Activated B cell treated with CpG ODN at 0.5 μM for 24 hours (primary cell): ENCODE measurements around the gene RBMS3. TPM values are rescaled to one million over a fixed set of nuclear protein-coding genes. Genes with fewer than 3 reads are reported as not detected.

Experiments used
- ATAC-seq: fragments of 200-7000 bp; cut with Tn5 transposase; one replicate; pipeline ENCODE4 v1.10.0; 2021; ENCODE audit warnings: low read depth, mild to moderate bottlenecking, moderate library complexity
- CTCF ChIA-PET: fragments of 350-600 bp; sonication (Branson Sonifier 250); formaldehyde crosslinking; loops from one replicate; lab custom pipeline; 2021; ENCODE audit warnings: antibody characterized with exemption; lab: Charles Lee
- POLR2A ChIA-PET: fragments of 350-600 bp; sonication (Branson Sonifier 250); formaldehyde crosslinking; loops from one replicate; lab custom pipeline; 2021; ENCODE audit warnings: antibody characterized with exemption; lab: Charles Lee
- DNase-seq: peaks from one replicate; pipeline ENCODE4 v3.0.0; 2022
- H3K27ac Mint-ChIP-seq: one replicate; pipeline ENCODE4 v1.8.0; 2020; ENCODE audit warnings: mixed read lengths
- H3K27me3 Mint-ChIP-seq: one replicate; pipeline ENCODE4 v1.8.0; 2021; ENCODE audit warnings: mixed read lengths
- H3K36me3 Mint-ChIP-seq: one replicate; pipeline ENCODE4 v1.8.0; 2021; ENCODE audit warnings: low read depth, mixed read lengths
- H3K4me1 Mint-ChIP-seq: one replicate; pipeline ENCODE4 v1.8.0; 2021; ENCODE audit warnings: mixed read lengths
- H3K4me3 Mint-ChIP-seq: one replicate; pipeline ENCODE4 v1.8.0; 2020; ENCODE audit warnings: mild to moderate bottlenecking, mixed read lengths
- H3K9me3 Mint-ChIP-seq: one replicate; pipeline ENCODE4 v1.8.0; 2020; ENCODE audit warnings: mixed read lengths
- intact Hi-C: fragments of 100-400 bp; cut with micrococcal nuclease; formaldehyde crosslinking; loops from one replicate; pipeline ENCODE4 v1.15.1; 2024
- total RNA-seq: library from RNA; stranded (reverse); gene quantifications from 2 replicates; pipeline ENCODE4 v1.2.3, GENCODE V29; 2022
- TF ChIP-seq, protein P1 (sequence below): fragments of 200-600 bp; IDR thresholded peaks from one replicate; pipeline ENCODE4 v1.8.0; 2022; ENCODE audit warnings: antibody characterized with exemption, mild to moderate bottlenecking

RBMS3 gene
- total RNA-seq, 1 donor from 2014 or later = 0.31 TPM

DNA sequence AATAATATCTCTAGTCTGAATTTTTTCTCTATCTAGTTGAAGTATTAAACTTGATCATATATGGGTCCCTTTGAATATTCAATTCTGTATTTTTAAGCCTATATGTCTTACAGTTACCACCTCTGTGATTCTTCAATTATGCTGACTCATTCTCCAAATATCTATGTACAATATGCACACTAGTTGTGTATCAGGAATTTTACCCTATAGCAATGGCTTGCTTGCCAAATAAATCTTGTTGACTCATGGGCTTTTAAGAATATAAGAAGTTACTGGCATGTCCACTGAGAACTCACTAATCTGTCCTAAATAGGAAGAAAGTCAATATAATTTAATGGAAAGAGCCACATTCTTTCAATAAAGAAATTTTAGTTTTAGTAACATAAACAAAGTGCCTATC, 656.3 kb downstream of the RBMS3 start:
- Mint-ChIP-seq H3K27ac (no peak overlapping the region), H3K4me1 (no peaks in the 10 kb centered on the region), H3K4me3 (no peak overlapping the region), H3K27me3 (no peaks in the 10 kb centered on the region), H3K9me3 (no peaks in the 10 kb centered on the region), H3K36me3 (no peaks in the 10 kb centered on the region)
- DNase-seq (no peak), ATAC-seq (no peak)
- intact Hi-C loops = no loop called here
- ChIA-PET CTCF (no interaction called here), POLR2A (no interaction called here)
- TF ChIP-seq, protein P1, sequence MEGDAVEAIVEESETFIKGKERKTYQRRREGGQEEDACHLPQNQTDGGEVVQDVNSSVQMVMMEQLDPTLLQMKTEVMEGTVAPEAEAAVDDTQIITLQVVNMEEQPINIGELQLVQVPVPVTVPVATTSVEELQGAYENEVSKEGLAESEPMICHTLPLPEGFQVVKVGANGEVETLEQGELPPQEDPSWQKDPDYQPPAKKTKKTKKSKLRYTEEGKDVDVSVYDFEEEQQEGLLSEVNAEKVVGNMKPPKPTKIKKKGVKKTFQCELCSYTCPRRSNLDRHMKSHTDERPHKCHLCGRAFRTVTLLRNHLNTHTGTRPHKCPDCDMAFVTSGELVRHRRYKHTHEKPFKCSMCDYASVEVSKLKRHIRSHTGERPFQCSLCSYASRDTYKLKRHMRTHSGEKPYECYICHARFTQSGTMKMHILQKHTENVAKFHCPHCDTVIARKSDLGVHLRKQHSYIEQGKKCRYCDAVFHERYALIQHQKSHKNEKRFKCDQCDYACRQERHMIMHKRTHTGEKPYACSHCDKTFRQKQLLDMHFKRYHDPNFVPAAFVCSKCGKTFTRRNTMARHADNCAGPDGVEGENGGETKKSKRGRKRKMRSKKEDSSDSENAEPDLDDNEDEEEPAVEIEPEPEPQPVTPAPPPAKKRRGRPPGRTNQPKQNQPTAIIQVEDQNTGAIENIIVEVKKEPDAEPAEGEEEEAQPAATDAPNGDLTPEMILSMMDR = no peak

DNA sequence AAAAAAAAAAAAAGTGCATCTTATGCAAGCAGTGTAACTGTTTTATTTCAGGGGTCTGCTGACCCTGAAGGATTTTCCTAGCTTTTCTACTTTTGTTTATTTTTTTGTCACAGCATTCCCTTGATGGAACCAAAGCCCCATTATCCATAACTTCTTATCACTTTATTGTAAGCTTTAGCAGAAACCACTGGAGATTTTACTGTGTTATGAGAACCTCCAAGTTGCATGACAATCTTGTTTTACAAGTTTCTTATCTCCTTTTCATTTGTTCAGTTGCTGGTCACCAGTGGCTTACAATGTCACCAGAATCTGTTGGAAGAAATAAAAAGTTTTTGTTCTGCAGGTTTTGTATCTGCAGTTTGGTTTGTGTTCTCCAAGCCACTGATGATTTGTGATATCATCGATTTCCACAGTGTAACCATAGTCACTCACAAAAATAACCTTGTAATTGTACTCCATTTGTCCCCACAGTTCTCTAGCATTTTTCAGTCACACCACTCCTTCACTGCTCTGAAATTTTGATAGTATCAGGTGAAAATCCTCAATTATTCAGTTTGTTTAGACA, 660.0 kb downstream of the RBMS3 start:
- ChIA-PET POLR2A (no interaction called here), CTCF (no interaction called here)
- no peak overlapping the region for H3K27ac Mint-ChIP-seq
- no peak overlapping the region for H3K4me3 Mint-ChIP-seq
- TF ChIP-seq, protein P1 = no peak
- no peak for ATAC-seq
- H3K4me1 Mint-ChIP-seq = no peaks in the 10 kb centered on the region
- no peaks in the 10 kb centered on the region for H3K36me3 Mint-ChIP-seq
- no peaks in the 10 kb centered on the region for H3K27me3 Mint-ChIP-seq
- DNase-seq = no peak
- intact Hi-C loops = no loop called here
- H3K9me3 Mint-ChIP-seq = no peaks in the 10 kb centered on the region

DNA sequence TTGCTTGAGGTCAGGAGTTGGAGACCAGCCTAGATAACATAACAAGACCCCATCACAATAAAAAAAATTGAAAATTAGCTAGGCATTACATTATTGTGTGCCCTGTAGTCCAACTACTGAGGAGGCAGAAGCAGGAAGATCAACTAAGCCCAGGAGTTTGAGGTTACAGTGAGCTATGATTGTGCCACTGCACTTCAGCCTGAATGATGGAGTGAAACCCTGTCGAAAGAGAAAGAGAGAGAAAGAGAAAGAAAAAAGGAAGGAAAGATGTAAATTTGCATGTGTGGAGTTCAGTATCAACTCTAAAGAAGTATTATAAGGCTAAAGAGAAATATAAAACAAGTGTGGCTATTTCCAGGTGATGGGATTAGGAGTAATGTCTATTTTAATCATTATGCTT, 661.4 kb downstream of the RBMS3 start:
- POLR2A ChIA-PET = no interaction called here
- H3K27me3 Mint-ChIP-seq = no peaks in the 10 kb centered on the region
- ATAC-seq (no peak), DNase-seq (no peak)
- H3K27ac Mint-ChIP-seq = no peak overlapping the region
- TF ChIP-seq, protein P1 = no peak
- CTCF ChIA-PET = no interaction called here
- no peaks in the 10 kb centered on the region for H3K9me3 Mint-ChIP-seq
- H3K4me3 Mint-ChIP-seq = no peak overlapping the region
- intact Hi-C loops = no loop called here
- no peaks in the 10 kb centered on the region for H3K36me3 Mint-ChIP-seq
- H3K4me1 Mint-ChIP-seq = no peaks in the 10 kb centered on the region

DNA sequence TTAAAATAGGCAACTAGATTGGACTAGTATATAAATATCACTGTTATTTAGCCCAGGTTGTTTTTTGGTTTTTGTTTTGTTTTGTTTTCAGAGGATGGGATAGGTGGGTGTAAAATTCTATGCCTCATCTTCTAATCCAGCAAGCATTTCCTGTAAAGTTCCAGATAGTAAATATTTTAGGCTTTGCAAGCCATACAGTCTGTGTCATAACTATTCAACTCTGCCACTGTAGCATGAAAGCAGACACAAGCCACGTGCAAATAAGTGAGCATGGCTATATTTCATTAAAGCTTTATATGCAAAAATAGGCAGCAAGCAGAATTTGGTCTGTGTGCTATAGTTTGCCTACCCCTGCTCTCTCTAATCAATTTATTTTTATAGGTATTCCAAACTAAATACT, 668.3 kb downstream of the RBMS3 start:
- Mint-ChIP-seq H3K9me3 (no peaks in the 10 kb centered on the region), H3K27ac (no peak overlapping the region), H3K27me3 (no peaks in the 10 kb centered on the region), H3K4me3 (no peak overlapping the region), H3K36me3 (no peaks in the 10 kb centered on the region), H3K4me1 (no peaks in the 10 kb centered on the region)
- POLR2A ChIA-PET = no interaction called here
- no peak for DNase-seq
- CTCF ChIA-PET = no interaction called here
- TF ChIP-seq, protein P1 = no peak
- intact Hi-C loops = no loop called here
- ATAC-seq = no peak

GRCh38 chr3:29949940-29950616, 669.2 kb downstream of the RBMS3 start:
- H3K4me3 Mint-ChIP-seq = no peak overlapping the region
- H3K9me3 Mint-ChIP-seq = no peaks in the 10 kb centered on the region
- H3K4me1 Mint-ChIP-seq = no peaks in the 10 kb centered on the region
- ATAC-seq = no peak
- H3K27me3 Mint-ChIP-seq = no peaks in the 10 kb centered on the region
- intact Hi-C loops = no loop called here
- no peak for DNase-seq
- TF ChIP-seq, protein P1 = no peak
- CTCF ChIA-PET = no interaction called here
- H3K36me3 Mint-ChIP-seq = no peaks in the 10 kb centered on the region
- POLR2A ChIA-PET = no interaction called here
- H3K27ac Mint-ChIP-seq = no peak overlapping the region
